GM21528 (cell line): ENCODE measurements around the gene PDE2A.

Source experiments
- ATAC-seq: cut with Tn5 transposase; IDR thresholded peaks from one replicate; pipeline ENCODE4 v1.9.1; 2021; ENCODE audit warnings: mild to moderate bottlenecking, moderate library complexity; ENCODE audit not compliant: unreplicated experiment, low FRiP score

Gene PDE2A

DNA sequence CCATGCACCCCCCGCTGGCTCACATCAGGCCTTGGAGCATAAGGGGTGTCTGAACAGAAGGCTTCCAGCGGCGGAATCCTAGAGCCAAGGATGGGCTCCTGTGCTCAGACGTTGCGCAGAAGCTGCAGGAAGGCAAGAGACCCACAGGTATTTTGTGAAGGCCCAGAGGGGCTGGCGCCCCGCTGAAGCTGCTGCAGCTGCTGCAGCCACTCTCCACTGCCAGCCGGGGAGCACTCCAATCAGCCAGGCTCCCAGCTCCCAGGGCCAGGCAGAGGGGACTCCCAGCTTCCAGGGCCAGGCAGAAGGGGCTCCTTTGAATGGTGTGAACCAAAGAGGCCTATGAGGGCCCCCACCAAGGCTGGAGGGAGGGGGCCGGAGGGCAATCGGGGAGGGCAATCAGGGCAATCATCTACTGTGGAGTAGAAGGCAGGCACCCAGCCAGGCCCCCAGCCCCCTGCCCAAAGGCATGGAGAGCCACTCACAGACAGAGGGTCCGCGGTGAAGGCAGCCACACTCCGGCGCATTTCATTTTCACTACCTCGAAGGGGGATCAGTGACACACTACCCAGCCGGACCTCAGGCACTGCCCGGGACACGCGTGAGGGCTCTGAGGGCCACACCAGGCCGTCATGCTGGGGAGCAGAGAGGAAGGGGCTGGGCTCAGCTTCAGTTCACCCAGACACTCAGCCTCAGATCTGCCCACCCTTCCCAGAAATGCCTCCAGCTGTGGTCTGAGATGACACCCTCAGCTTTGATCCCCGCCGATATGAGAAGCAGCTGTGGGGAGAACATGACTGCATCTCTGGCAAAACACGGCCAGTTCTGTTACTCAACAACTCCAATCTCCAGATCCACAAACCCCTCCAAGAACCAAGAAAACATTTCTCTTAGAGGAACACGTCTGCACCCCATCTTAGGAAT is 11.6 kb upstream of the PDE2A start:
- ATAC-seq = no peak

DNA sequence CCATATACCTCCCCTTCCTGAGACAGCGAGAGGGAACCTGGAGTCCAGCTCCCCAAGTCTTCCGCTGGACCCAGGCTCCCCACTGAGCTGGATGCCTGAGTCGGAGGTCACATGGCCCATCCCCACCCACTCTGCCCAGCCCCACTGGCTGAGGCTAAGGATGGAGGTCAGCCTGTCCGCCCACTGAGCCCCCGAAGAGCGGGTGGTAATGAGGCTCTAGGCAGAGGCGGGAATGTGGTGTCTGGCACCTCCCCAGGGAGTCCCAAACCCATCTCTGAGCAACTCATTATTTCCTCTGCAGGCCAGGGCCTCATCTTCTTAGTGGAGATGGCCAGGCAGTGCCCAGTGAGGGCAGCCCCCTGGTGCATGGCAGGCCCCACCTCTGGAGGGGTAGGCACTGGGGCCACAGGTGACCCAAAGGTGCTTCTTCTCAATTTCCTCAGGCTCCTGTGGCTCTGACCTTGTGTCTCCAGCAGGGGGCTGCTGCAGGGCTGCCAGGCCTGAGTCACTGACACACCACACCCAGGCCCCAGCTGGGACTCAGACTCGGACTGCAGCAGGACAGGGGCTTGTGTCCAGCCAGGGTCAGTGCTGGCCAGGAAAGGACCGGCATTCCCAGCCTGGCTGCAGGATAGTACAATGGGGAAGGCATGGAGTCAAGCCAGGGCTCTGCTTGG is 10.2 kb upstream of the PDE2A start:
- ATAC-seq = no peak

DNA sequence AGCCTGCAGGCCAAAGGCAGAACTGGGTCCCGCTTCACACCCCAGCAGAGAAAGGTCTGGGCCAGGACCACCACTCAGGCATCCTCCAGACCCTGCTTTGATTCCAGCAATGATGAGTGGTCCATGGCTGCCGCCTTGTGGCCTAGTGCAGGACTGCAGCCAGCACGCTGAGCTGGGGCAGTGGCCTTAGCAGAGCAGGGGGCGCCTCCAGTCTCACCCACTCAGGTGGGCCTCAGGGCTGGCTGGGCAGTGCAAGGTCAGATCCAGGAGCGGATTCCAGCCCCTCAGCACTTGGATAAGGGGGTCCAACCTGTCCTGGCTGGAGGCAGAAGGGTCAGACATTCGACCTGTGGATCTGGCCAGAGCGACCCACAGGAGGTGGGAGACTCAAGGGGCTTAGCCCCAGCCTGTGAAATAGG is 9.6 kb upstream of the PDE2A start:
- no peak for ATAC-seq

DNA sequence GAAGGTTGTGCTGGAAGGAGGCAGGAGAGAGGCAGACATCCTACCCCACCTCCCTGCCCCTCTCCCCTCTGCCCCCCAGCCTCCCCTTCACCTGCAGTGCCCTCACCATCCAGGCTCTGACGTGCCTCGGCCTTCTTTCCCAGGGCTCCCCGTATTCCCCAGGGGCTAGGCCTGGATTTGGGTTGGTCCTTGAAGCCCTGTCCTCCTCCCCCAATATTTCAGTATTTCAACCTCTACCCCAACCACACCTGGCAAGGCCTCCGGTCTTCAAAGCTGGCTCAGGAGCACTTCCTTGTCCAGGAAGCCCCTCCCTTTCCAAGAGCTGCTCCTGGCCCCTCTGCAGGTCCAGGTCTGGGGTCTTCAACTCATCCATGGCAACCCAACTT is 8.6 kb upstream of the PDE2A start:
- ATAC-seq = no peak

DNA sequence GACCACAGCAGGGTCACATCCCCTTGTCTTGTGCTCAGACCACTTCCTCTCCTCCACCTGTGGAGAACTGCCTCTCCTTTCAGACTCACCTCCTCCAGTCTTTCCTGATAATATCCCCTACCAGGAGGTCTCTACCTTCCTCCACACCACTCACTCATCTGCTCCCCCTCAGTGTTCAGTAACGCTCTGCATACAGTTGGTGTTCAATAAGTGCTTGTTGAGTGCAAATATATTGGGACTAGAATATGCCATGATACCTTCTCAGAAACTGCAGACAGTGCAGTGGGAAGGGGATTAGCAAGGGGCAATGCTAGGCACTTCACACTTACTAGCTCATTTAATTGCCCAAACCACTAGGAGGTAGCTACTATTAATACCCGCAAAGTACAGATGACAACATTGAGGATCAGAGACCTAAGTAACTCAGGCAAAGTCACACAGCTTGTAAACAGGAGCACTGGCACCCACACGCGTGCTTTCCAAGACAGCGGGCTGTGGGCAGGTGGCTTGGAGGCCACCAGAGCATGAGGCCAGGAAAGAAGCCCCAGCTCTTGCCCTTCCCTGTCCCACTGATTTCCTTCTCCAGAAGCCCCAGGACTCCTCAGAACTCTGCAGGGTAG is 8.1 kb upstream of the PDE2A start:
- no peak for ATAC-seq

DNA sequence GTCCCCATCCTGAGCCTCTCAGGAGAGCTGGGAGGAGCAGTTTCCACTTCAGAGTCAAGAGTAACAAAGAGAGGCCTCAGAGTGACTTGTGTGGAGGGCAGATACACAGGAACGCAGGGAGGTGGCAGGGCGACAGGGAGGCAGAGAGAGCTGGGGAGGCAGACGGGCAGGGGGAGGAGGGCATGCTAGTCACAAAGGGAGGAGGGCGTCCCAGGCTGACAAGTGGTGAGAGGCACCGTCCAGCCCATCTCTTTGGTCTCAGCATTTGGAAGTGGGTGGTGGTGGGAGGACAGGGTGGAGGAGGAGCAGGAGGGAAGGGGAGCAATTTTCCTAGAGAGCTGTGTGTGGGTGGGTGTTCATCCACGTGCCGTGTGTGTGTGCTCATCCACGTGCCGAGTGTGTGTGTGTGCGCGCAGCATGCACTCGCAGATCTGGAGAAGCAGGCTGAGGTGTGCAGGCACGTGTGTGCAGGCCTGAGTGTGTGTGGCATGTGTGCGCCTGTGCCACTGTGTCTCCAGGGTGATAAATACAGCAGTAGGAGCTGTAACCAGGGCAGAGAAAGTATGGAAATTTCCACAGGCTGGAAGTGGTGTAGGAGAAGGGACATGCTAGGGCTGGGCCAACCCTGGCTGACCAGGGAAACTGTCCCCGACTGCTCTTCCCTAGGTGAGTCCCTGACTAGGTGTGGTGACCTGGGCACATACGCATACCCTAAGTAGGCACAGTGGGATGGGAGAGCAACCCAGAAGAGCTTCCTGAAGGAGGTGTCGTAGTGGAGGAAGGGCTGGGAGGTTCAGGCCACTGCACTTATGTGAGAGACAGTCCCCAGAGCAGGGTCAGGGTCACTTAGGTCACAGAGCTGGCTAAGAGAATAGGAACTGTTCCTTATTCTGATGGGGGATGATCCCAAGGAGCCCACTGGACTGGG is 7.3 kb upstream of the PDE2A start:
- ATAC-seq = no peak

DNA sequence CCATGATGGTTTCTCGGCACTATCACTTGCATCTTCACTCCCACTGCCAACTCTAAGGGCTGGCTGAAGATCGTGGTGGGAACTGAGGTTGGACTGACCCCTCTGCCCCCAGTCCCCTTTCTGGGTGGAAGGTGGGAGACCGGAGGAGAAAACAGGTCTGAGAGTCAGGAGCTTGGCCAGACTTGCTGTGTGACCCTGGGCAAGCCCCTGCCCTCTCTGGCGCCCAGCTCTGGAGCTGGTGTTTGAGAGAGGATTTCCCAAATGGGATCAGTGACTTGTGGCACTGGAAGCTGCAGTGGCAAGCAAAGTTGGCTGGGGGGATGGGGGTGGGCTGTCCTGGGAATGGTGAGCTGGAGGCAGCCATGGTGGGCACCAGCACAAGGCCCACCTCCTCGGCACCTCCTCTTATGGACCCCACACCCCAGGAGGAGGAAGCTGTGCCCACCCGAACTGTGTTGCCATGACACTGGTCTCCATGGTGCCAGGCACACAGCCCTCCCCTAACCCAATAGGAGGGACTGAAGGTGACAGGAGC is 6.5 kb upstream of the PDE2A start:
- no peak for ATAC-seq

DNA sequence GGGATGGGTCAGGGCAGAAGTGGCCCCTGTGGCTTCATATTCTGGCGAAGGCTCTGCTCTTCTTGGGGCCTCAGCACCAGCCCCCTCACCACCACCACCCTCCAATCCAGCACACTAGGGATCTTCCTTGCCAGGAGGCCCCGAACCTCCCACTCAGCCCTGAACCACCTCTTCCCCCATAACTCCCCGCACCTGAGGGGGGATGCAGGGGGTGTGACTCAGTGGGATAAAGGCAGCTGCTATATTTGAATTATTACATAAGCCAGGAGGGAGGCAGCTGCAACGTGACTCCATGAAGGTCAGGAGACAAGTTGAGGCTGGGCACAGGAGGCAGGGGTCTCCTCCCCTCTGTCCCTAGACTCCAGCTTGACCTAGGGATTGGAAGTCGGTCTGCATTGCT is 5.6 kb upstream of the PDE2A start:
- no peak for ATAC-seq

DNA sequence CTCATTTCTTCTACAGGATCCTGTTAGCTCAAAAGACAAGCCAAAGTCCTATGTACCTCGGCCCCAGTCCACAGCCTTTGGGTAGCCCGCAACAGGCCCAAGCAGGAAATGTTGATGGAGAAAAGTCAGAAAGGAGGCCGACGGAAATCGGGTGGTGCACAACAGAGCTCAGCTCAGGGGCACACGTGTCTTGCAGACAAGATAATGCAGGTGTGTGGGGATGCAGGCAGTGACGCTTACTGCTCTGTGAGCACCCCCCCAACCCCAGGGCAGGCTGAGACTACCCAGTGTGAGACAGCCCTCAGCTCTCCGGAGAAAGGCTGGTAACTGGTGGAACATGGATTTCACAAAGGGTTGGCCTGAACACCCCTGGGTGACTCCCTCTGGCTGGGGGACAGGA is 4.3 kb upstream of the PDE2A start:
- no peak for ATAC-seq

DNA sequence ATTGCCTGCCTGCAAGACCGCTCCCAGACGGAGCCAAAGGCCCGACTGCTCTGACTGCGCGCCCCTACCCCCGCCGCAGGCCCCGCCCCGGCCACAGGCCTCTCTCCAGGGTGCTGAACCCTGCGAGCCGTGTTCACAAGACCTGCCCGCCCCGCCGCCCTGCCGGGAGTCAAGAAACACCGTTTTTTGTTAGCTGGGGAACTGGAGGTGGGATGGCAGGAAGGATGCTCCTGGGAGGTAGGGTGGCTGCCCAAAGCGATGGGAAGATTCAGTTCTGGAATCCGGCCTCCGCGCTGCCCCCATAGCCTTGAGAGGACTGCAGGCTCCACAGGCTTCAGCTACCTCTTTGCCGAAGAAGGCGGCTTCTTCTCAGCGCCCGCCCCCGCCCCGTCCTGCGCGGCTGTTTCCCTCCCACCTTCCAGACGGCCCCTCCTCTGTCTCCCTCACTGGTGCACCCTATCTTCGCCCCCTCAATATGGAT is 2.7 kb upstream of the PDE2A start:
- ATAC-seq = no peak

DNA sequence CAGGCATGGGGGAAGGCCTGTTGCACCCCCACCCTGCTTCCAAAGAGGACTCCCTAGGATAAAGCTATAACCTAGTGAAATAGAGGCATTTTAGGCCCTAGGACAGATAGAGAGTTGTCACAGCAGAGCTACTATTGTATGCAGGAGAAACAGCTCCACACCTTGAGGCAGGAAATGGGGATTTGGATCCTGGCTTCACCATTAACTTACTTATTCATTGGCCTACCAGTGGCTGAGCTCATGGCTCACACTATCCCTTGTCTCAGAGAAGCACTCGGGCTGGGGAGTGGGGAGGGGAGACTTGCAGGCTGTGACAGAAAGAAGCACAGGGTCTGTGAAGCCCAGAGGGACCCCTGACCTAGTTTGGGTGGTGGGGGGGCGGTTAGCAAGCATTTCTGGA is 999 bp upstream of the PDE2A start:
- no peak for ATAC-seq

DNA sequence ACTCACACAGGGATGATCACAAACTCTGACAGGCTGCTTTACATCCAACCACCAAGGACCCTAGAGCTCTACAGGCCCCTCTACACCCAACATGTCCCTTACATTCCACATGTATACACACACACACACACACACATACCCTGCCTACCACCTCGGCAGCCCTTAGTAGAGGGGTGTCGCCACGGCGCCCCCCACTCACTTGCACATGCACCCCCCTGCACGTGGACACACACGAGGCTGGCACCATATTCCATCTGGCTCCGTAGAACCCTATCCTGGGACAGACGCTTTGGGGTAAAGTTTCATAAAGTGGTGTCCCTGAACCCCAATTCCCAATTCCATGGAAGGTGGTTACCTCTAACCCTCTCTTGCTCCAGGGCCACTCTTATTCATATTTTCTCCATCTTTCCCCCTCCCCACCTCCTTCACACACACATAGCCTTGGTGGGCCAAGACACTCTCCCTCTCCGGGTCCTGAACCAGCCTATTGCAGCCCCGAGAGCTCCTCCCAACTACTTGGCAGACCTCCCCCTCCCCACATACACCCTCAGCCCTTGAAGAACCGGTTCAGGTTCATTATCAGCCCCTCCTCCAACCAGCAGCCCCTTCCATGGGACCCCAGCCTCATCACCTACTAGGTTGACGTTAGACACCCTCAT is 809 bp downstream of the PDE2A start:
- no peak for ATAC-seq

DNA sequence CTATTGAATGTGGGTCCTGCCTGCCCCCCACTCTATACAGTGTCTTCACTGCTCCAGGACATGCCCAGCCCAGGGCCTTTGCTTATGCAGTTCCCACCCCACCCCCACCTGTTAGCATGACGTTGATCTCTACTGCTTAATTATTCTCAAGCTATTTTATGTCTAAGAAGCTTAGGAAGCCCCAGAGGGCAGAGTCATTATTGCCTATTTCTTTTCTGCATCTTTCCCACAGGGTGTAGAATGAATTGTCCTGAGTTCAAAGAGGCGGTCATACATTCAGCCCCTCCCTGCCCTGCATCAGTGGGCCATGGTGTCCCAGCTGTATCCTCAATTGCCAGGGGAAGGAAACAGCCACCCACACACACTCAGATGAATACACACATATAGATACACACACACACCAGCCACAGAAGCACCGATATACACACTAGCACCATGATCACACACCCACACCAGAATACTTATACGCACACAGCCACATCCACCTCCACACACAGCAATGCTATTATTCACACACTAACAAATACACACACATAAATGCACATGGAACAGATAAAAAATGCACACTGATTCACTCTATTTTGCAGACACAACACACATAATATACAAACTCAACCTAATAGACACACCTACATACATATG is 1.5 kb downstream of the PDE2A start:
- no peak for ATAC-seq

DNA sequence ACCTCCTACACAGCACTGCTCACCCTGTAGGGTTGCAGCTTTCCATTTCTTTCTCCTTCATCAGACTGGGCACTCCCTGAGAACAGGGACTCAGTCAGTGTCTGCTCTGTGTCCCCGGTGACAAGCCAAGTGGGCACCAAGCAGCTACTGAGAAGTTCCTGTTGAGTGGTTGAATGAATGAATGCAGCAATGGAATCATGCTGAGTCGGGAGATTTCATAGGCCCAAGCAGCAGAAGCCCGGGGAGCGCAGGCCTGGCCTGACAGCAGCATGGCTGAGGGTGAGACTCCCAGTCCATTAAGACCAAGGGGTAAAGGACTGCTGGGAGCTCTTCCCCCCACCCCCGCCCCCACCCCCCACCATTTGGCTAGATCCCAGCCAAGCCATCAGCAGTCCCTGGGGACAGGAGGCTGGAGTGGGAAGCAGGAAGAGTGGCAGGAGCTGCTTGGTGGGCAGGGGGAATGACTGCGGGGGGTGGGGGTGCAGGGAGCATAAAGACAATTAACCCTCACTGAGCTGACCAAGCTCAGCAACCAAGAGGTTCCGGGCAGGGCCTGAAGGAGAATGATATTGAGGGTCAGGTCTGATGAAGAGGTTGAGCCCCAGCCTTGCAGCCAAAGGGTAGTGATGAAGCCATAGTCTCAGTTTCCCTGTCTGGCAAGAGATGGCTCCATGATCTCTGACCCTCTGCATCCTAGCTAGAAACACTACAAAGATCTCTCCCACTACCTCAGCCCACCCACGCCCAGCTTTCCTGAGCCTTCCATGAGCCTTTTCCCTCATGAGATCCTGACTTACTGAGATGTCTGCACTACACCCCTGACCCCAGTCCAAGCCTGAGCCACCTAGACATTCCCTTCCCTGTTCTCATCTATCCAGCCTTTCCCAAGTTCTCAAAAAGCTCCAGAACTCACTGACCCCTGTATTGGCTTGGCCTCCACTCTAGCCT is 2.8 kb downstream of the PDE2A start:
- ATAC-seq = no peak

DNA sequence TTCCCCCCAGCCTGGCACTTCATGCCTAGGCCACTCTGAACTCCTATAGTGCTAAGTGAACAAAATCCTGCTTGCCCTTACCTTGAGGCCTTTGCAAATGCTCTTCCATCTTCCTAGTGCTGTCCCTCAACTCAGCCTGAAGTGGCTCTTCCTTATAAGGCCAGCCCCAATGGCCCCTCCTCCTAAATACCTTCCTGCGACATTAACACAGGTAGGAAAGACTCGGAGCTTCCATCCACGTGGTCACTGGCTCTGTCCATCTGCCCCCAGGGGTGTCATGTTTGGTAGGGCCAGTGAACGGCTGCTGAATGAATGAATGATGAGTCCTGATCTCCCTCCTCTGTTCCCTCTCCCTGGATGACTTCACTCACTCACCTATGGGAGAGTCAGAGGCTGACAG is 4.2 kb downstream of the PDE2A start:
- no peak for ATAC-seq

DNA sequence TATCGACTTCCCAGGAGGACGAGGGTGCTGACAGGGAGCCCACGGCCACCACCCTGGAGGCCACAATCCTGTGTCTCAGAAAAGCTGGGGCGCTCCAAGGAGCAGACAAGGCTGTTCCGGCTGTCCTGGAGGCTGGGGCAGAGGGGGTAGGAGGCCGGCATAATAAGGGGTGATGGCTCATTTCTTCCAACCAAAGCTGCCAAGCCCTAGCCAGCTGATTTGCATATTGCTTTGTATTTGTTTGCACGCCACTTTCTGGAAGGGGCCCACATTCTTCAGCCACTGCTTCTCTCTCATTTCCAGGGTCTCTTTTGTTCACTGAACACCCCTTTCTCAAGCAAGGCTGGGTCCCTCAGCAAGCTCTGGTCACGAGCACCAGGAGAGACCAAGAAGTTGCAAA is 4.7 kb downstream of the PDE2A start:
- no peak for ATAC-seq

DNA sequence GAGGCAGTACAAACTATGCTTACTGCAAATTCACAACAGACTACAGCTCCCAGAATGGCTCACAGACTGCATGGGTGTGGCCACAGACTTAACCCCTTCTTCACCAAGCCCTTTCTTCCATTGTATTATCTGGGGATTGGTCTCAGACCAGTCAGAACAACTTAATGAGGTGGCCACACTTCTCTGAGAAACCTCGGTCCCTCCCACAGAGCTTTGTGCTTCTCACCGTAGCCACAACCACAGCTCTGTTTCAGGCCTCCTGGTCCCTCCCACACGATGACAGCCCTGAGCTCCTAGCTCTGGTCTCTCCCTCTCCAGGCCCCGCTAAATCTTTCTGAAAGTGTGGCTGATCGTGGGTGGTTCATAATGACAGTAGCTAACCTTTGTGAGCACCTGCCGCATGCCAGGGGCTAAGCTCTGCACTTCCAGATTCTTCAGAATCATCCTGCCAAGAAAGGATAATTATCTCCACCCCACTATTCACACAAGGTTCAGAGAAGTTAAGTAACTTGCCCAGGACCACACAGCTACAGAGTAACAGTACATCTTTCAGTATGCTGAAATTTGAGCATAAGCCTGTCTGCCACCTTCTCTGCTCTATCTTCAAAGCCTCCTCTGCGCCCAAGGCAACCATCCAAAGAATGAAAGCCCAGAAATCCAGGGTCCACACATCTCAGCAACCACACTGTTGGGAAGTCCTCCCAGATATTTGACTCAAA is 5.4 kb downstream of the PDE2A start:
- peak; percentile 67 for ATAC-seq
